Ishikawa (cell line): ENCODE data around the gene CYSTM1.

Source experiments
- CEBPB ChIP-seq: IDR thresholded peaks from 2 replicates; pipeline ENCODE4 v1.6.1; 2012
- CREB1 ChIP-seq: IDR thresholded peaks from 2 replicates; pipeline ENCODE4 v1.6.1; 2012; ENCODE audit warnings: low read depth
- EGR1 ChIP-seq: IDR thresholded peaks from 2 replicates; pipeline ENCODE4 v1.6.1; 2012
- EP300 ChIP-seq: IDR thresholded peaks from 2 replicates; pipeline ENCODE4 v1.6.1; 2012; ENCODE audit warnings: borderline replicate concordance
- FOXM1 ChIP-seq: IDR thresholded peaks from 2 replicates; pipeline ENCODE4 v1.6.1; 2012; ENCODE audit warnings: low read depth, borderline replicate concordance
- MAX ChIP-seq: IDR thresholded peaks from 2 replicates; pipeline ENCODE4 v1.6.1; 2012
- NFIC ChIP-seq: IDR thresholded peaks from 2 replicates; pipeline ENCODE4 v1.6.1; 2012
- RAD21 ChIP-seq: IDR thresholded peaks from 2 replicates; pipeline ENCODE4 v1.6.1; 2012; ENCODE audit warnings: low read depth
- REST ChIP-seq: IDR thresholded peaks from 2 replicates; pipeline ENCODE4 v1.6.1; 2012; ENCODE audit warnings: low read depth, mild to moderate bottlenecking
- TAF1 ChIP-seq: IDR thresholded peaks from 2 replicates; pipeline ENCODE4 v1.6.1; 2012; ENCODE audit warnings: low read depth, mild to moderate bottlenecking
- TCF12 ChIP-seq: IDR thresholded peaks from 2 replicates; pipeline ENCODE4 v1.6.1; 2012; ENCODE audit warnings: low read depth
- TEAD4 ChIP-seq: IDR thresholded peaks from 2 replicates; pipeline ENCODE4 v1.6.1; 2012
- USF1 ChIP-seq: IDR thresholded peaks from 2 replicates; pipeline ENCODE4 v1.6.1; 2012
- YY1 ChIP-seq: IDR thresholded peaks from 2 replicates; pipeline ENCODE4 v1.6.1; 2012; ENCODE audit warnings: low read depth
- ZBTB7A ChIP-seq: IDR thresholded peaks from 2 replicates; pipeline ENCODE4 v1.6.1; 2012; ENCODE audit warnings: low read depth

Gene CYSTM1

GRCh38 chr5:140148508-140148907, 26.5 kb upstream of the CYSTM1 start:
- no peak for TF ChIP-seq ZBTB7A
- no peak for TF ChIP-seq USF1
- TF ChIP-seq TEAD4, result no peak
- no peak for TF ChIP-seq TCF12
- TF ChIP-seq MAX, result no peak
- TF ChIP-seq CREB1, result no peak
- no peak for TF ChIP-seq FOXM1
- no peak for TF ChIP-seq RAD21
- no peak for TF ChIP-seq CEBPB

- TF ChIP-seq YY1, result no peak
- TF ChIP-seq RAD21, result no peak
- no peak for TF ChIP-seq TAF1
- TF ChIP-seq TEAD4, result no peak
- TF ChIP-seq USF1, result no peak
- no peak for TF ChIP-seq MAX
- TF ChIP-seq EGR1, result no peak
- no peak for TF ChIP-seq FOXM1
- no peak for TF ChIP-seq NFIC
- no peak for TF ChIP-seq CEBPB
- no peak for TF ChIP-seq EP300
- TF ChIP-seq TCF12, result no peak
- TF ChIP-seq REST, result no peak
- no peak for TF ChIP-seq CREB1
- TF ChIP-seq ZBTB7A, result no peak
Observed at GRCh38 chr5:140150201-140150600, 24.8 kb upstream of the CYSTM1 start.

GRCh38 chr5:140151144-140152021, 23.6 kb upstream of the CYSTM1 start:
- TF ChIP-seq TCF12 (no peak), TEAD4 (no peak), MAX (no peak), ZBTB7A (no peak), NFIC (no peak), CEBPB (no peak), FOXM1 (no peak), RAD21 (no peak), REST (no peak), EP300 (no peak), CREB1 (no peak), EGR1 (no peak), TAF1 (no peak), USF1 (no peak), YY1 (no peak)

GRCh38 chr5:140152022-140152999, 22.7 kb upstream of the CYSTM1 start:
- TF ChIP-seq USF1 (no peak), TAF1 (no peak), EGR1 (no peak), ZBTB7A (no peak), REST (no peak), FOXM1 (no peak), EP300 (no peak), YY1 (no peak), NFIC (no peak)
